Erythroblast (primary cell): ENCODE measurements around the gene ZNF143.

Experiments used
- GATA1 ChIP-seq: IDR thresholded peaks from 2 replicates; pipeline ENCODE4 v1.6.1; 2011; ENCODE audit warnings: low read depth, mild to moderate bottlenecking, control low read depth, low read length, moderate library complexity
- POLR2A ChIP-seq: IDR thresholded peaks from 2 replicates; pipeline ENCODE4 v1.6.1; 2011; ENCODE audit warnings: mild to moderate bottlenecking, low read length

DNA sequence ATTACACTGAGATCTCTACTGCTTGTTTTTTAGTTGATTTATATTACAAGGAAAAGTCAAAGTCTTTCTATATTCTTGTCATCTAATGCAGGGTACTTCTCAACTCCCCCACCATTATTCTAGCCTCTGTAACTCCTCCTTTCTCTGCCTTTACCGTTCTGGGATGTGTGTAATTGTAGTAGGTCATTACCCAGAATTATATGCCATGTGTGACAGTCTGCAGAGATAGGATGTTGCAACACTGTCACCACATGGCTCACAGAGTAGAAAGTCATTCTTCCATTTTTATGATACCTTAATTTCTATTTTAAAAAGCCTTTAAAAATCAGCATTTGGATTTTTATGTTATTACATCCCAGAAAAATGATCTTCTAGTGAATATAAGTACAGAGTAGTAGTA lies 32.7 kb downstream of the ZNF143 start:
- no peak for TF ChIP-seq POLR2A
- TF ChIP-seq GATA1, result no peak
